ENCODE results near the gene EPS8. TPM values are rescaled to one million over a fixed set of nuclear protein-coding genes. Genes with fewer than 3 reads are reported as not detected.

EPS8 gene
- total and polyA plus RNA-seq, 2 experiments from 2014 or later = 3.1 to 6.0 TPM

- H3K4me1 ChIP-seq (ENCODE audit: low read depth) = no peaks in the 10 kb centered on the region
- no peak for DNase-seq (ENCODE audit: low read depth in 1 of 2, low spot score in 1 of 2)
- no peak for TF ChIP-seq CTCF (IDR thresholded peaks at IDR 0.05; ENCODE audit: low read depth, low read length)
- H3K36me3 ChIP-seq = no peaks in the 10 kb centered on the region
- H3K9me3 ChIP-seq (ENCODE audit: low read depth) = no peaks in the 10 kb centered on the region
- H3K27ac ChIP-seq = no peak overlapping the region
- H3K4me3 ChIP-seq = no peak overlapping the region
- no peaks in the 10 kb centered on the region for H3K27me3 ChIP-seq
These were observed 66.2 kb downstream of the EPS8 start for GRCh38 chr12:15722951-15723350.

- no peak for TF ChIP-seq CTCF (IDR thresholded peaks at IDR 0.05; ENCODE audit: low read depth, low read length)
- Histone ChIP-seq H3K4me1 (ENCODE audit: low read depth) (no peaks in the 10 kb centered on the region), H3K4me3 (no peak overlapping the region), H3K27ac (no peak overlapping the region), H3K36me3 (no peaks in the 10 kb centered on the region), H3K9me3 (ENCODE audit: low read depth) (no peaks in the 10 kb centered on the region), H3K27me3 (no peaks in the 10 kb centered on the region)
- peak in 1 of 2 donors; percentile 45 for DNase-seq (ENCODE audit: low read depth in 1 of 2, low spot score in 1 of 2)
These were observed 67.7 kb downstream of the EPS8 start for GRCh38 chr12:15721316-15722115.

GRCh38 chr12:15720295-15720694, 68.9 kb downstream of the EPS8 start:
- Histone ChIP-seq H3K27ac (no peak overlapping the region), H3K4me3 (no peak overlapping the region), H3K4me1 (ENCODE audit: low read depth) (no peaks in the 10 kb centered on the region), H3K36me3 (no peaks in the 10 kb centered on the region), H3K27me3 (no peaks in the 10 kb centered on the region), H3K9me3 (ENCODE audit: low read depth) (no peaks in the 10 kb centered on the region)
- TF ChIP-seq CTCF (IDR thresholded peaks at IDR 0.05; ENCODE audit: low read depth, low read length) = no peak
- DNase-seq (ENCODE audit: low read depth in 1 of 2, low spot score in 1 of 2) = no peak

- no peak overlapping the region for H3K4me3 ChIP-seq
- no peak for DNase-seq (ENCODE audit: low read depth in 1 of 2, low spot score in 1 of 2)
These were observed 70.0 kb downstream of the EPS8 start for GRCh38 chr12:15719230-15719629.

GRCh38 chr12:15717940-15718567, 71.1 kb downstream of the EPS8 start:
- Histone ChIP-seq H3K36me3 (no peaks in the 10 kb centered on the region), H3K4me1 (ENCODE audit: low read depth) (no peaks in the 10 kb centered on the region), H3K4me3 (no peak overlapping the region), H3K27ac (no peak overlapping the region), H3K27me3 (no peaks in the 10 kb centered on the region), H3K9me3 (ENCODE audit: low read depth) (no peaks in the 10 kb centered on the region)
- no peak for DNase-seq (ENCODE audit: low read depth in 1 of 2, low spot score in 1 of 2)
- no peak for TF ChIP-seq CTCF (IDR thresholded peaks at IDR 0.05; ENCODE audit: low read depth, low read length)

More at GRCh38 chr12:15719230-15719629, 70.0 kb downstream of the EPS8 start:
- Histone ChIP-seq H3K27ac (no peak overlapping the region), H3K36me3 (no peaks in the 10 kb centered on the region), H3K9me3 (ENCODE audit: low read depth) (no peaks in the 10 kb centered on the region), H3K27me3 (no peaks in the 10 kb centered on the region), H3K4me1 (ENCODE audit: low read depth) (no peaks in the 10 kb centered on the region)
- TF ChIP-seq CTCF (IDR thresholded peaks at IDR 0.05; ENCODE audit: low read depth, low read length) = no peak
